Measurements from ENCODE around the gene FAM114A2.
"Not testable (repeated sequence)": the region's sequence is repeated elsewhere in the genome, so short reads cannot be mapped to it uniquely, and the experiment has no call there.

FAM114A2 gene

DNA sequence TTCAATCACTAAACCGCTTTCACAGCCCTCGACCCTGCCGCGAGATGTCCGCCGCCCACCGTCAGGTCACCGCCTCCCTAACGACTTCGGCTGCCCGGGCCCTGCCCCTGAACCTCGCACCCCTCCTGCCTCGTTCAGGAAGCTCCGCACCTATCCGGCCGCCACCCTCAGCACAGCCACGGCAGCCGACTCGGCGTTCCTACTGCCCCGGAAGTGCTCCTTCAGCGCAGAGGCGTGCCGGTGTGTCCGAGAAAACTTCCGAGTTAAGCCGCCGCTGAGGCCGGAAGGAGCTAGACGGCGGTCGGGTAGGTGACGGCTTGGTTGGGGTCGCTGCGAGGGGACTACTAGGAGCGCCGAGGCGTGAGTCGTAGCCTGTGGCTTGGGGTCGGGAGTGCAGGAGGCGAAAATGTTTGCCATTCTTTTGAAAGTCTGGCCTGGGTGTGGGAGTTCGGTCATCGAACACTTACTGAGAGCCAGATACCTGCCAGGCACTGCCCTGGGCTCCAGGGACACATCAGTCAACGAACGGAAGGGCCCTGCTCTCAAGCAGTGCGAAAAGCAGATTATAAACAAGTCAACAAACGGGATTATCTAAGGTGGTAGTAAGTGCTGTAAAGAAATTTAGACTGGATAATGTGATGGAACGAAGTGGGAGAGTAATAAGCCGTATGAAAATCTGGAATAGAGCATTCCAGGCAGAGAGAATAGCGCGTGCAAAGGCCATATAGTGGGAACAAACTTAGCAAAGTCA lies at the start of gene FAM114A2, which contains the start of gene MFAP3:
TSS of gene FAM114A2 (minus strand) at position 204 of the 751 bp plus-strand sequence. CDS start 3,957 bp downstream, outside the sequence.
TSS of gene MFAP3 (plus strand) at position 261 of the 751 bp plus-strand sequence. CDS start 10,756 bp downstream, outside the sequence.
- peak; percentile 74 to 75 for DNase-seq (ENCODE audit: low read depth in 2 of 2)

GRCh38 chr5:154087260-154087659 lies 48.5 kb upstream of the FAM114A2 start:
- no peak for DNase-seq (ENCODE audit: low read depth in 2 of 2)

GRCh38 chr5:154086641-154087040 lies 47.9 kb upstream of the FAM114A2 start:
- no peak for DNase-seq (ENCODE audit: low read depth in 2 of 2)

GRCh38 chr5:154086146-154086545 lies 47.4 kb upstream of the FAM114A2 start:
- DNase-seq (ENCODE audit: low read depth in 2 of 2) = no peak

DNA sequence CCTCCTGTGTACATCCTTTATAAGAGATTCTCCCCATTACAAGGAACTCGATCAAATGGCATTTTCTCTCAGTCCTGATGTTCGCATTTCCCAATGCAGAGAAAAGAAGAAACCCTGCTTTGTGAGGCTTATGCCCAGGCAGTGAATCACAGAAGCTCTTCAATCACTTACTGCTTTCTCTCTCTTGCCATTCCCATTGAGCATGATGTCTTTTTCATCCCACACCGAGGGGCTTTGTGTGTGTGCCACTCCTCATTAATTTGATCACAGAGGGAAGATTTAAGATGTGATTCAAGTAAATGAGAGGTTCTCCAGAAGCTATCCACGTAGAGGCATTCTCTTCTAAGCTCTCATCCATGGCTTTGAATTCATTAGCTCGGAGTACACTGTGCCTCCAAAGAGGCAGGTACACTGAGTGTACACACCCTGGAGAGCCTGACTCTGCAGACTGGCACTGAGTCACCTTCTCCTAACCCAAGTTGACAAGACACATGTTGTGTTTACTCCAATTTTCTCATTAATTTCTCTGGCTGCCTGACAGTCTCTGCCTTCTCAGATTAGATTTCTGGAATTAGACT lies 45.4 kb upstream of the FAM114A2 start:
- DNase-seq (ENCODE audit: low read depth in 2 of 2) = no peak

- no peak for DNase-seq (ENCODE audit: low read depth in 2 of 2)
Measured at GRCh38 chr5:154081246-154081645, 42.5 kb upstream of the FAM114A2 start.

DNA sequence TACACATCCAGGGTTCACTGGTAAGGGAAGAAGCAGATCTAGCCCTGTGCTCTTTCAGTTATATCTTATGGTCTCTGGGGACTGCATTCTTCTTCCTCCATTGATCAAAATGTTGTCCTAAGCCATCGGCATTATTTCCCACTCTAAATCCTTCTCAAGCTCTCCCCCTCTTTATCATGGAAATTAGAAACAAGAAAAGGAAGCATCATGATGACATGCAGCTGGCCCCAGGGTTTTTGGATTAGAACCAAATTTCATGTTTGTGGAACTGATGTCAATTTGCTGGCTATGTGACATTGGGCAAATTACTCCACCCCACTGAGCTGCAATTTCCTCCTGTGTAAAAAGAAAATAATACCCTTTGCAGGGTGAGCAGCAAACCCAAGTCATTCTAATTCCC lies 39.6 kb upstream of the FAM114A2 start:
- no peak for DNase-seq (ENCODE audit: low read depth in 2 of 2)

DNA sequence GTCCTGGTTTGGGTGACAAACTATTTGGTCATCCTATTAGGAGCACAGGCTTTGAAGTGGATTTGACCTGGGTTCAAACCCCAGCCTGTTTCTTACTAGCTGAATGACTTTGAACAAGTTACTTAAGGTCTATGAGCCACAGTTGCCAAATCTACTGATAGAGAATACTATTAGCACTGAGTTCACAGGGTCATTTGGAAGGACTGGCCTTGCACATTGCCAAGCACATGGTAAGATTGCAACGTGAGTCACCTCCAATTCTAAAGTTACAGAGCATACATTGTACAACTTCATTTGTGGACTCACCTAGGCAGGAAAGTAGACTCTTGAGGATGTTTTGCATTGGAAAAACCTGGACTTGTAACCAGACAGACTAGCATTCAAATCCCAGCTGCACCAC lies 39.0 kb upstream of the FAM114A2 start:
- no peak for DNase-seq (ENCODE audit: low read depth in 2 of 2)

- no peak for DNase-seq (ENCODE audit: low read depth in 2 of 2)
Measured at GRCh38 chr5:154076240-154076922, 37.7 kb upstream of the FAM114A2 start.

- DNase-seq (ENCODE audit: low read depth in 2 of 2) = peak; percentile 65 to 79
Measured at GRCh38 chr5:154072414-154073171, 33.9 kb upstream of the FAM114A2 start.

DNA sequence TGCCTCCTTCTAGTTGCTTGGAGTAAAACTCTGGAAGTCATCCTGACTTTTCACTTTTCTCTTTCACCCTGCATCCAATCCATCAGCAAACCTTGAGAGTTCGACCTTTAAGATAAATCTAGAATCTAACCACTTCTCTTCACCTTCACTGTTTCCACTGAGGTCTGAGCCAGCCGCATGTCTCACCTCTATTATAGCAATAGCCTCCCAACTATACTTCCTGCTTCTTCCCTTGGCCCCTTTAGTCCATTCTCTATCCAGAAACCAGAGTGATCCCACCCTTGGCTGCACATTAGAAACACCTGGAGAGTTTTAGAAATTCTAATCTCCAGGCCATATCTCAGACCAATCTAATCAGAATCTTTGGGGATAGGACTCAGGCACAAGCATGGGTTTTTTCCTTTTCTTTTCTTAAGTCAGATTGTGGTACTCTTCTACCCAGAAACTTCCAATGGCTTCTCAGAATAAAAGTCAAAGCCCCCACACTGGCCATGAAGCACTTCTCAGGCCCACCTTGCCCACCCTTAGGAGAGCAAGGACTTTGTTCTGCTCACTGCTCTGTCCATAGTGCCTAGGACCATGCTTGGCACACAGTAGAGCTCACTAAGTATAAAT lies 33.2 kb upstream of the FAM114A2 start:
- no peak for DNase-seq (ENCODE audit: low read depth in 2 of 2)

GRCh38 chr5:154069854-154070253 lies 31.1 kb upstream of the FAM114A2 start:
- DNase-seq (ENCODE audit: low read depth in 2 of 2) = not testable (repeated sequence)

GRCh38 chr5:154065971-154066370 lies 27.3 kb upstream of the FAM114A2 start:
- DNase-seq (ENCODE audit: low read depth in 2 of 2) = no peak

GRCh38 chr5:154063372-154063771 lies 24.7 kb upstream of the FAM114A2 start:
- DNase-seq (ENCODE audit: low read depth in 2 of 2) = no peak

DNA sequence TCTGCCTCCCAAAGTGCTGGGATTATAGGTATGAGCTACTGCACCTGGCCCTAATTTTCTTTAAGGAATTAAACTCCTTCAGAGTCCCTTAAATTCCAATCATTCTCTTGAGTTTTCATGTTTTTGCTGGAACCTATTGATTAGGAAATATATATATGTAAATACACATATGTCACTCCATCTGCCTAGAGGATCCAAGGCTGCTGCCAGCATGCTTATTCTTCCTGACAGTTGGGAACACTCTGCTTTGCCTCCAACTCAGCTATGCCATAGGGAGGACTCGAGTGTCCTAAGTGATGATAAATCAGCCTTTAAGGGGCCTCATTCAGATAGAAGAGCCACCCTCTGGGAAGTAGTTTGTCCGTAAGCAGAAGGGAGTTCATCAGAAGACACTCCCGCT lies 21.9 kb upstream of the FAM114A2 start:
- DNase-seq (ENCODE audit: low read depth in 2 of 2) = no peak

DNA sequence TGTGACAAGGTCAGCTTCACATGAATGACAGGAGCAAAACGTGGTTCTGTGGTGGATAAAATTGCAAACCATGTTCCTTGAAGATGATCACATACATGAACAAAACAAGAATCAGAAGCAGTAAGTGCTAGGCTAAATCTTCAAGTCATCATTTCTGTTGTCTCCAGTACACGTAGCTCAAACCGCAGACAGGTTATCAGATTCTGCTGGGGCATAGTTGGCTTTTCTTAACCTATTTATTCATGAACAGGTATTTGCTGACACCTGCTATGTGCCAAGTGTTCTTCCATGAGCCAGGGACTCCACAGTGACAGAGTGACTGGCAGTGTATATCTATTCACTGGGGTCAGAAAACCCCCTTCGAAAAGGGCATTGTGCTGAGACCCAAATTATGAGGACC lies 20.9 kb upstream of the FAM114A2 start:
- DNase-seq (ENCODE audit: low read depth in 2 of 2) = no peak

GRCh38 chr5:154059039-154059430 lies 20.3 kb upstream of the FAM114A2 start:
- DNase-seq (ENCODE audit: low read depth in 2 of 2) = no peak

DNA sequence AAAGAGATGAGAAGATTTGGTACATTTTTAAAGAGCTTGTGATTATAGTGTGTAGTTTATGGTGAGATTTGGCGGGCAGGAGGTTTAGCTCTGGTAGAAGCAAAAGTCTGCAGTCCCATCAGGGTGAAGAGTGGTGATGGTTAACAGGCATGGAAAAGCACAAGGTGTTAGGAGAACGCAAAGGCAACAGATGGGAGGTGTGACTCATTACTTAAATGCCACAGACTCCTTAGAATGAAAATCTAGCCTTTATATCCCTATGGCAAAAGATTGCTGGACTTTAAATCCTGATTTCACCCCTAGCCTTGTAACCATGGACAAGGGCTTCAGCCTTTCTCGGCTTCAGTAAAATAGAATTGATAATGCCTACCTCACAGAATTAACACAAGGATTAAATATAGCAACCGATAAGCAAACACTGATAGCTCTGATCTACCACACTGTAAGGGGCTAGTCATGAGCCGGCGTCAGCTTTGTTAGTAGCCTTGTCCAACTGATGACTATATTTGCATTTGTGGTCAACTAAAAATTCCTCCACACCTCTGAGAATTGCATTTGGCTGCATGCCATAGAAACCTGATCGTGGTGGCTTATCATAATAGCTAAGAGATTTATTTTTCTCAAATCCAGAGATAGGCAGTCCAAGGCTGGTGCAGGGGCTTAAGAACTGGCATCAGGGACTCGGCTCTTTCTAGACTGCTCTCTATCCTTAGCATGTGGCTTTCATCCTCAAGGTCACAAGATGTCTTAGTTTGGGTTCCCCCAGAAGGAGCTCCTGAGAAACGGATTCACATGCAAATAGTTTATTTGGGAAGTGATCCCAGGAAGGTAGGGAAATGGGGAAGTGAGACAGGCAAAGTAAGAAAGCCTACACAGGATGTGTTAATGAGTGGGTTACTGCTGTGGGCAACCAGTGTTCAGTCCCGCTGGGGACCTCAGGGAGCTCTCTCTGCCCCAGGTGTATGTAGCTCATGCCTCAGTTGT lies 19.6 kb upstream of the FAM114A2 start:
- no peak for DNase-seq (ENCODE audit: low read depth in 2 of 2)

DNA sequence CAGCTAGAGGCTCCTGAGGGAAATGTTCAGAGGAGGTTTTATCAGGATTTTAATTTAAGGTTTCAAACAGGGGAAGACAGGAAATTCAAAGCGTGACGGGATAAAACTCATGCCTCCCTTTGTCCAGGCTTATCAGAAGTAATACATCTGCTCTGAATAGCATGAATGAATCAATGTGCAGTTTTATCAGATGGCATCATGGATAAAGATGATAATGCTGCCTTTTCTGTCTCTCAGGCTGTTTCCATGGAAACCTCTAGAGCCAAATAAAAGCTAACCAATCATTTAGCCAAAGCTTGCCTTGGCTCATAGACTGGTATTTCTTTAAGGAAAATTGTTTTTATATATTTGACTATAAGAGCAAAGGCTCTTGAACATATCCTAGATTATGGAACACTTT lies 16.5 kb upstream of the FAM114A2 start:
- DNase-seq (ENCODE audit: low read depth in 2 of 2) = no peak

DNA sequence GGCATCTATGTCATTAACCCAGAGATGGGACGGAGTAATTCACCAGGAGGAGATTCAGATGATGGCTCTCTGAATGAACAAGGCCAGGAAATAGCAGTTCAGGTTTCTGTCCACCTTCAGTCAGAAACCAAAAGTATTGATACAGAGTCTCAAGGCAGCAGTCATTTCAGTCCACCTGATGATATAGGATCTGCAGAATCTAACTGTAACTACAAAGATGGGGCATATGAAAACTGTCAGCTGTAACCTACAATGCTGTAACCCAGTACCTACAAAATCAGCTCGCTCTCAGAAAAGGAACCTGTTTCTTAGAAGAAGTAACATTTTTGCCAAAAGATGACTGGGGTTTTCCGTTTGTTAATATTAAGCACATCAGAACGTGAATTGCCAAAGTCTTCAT lies 14.8 kb upstream of the FAM114A2 start:
- no peak for DNase-seq (ENCODE audit: low read depth in 2 of 2)
